GM12874 (cell line): ENCODE data around the gene THOP1.

Experiments
- CTCF ChIP-seq: IDR thresholded peaks from 2 replicates; pipeline ENCODE4 v1.5.1; 2011; ENCODE audit warnings: low read depth, mild to moderate bottlenecking, control low read depth, low read length, moderate library complexity; ENCODE audit not compliant: insufficient read depth

The THOP1 gene

GRCh38 chr19:2764945-2765344 lies 20.4 kb upstream of the THOP1 start:
- TF ChIP-seq CTCF: no peak

GRCh38 chr19:2765376-2765775 lies 19.9 kb upstream of the THOP1 start:
- no peak for TF ChIP-seq CTCF

- TF ChIP-seq CTCF: no peak
These were observed 18.5 kb upstream of the THOP1 start for GRCh38 chr19:2766594-2767372.

- TF ChIP-seq CTCF: no peak
These were observed 17.6 kb upstream of the THOP1 start for GRCh38 chr19:2767688-2768087.

GRCh38 chr19:2768365-2769132 lies 16.8 kb upstream of the THOP1 start:
- TF ChIP-seq CTCF: no peak

- no peak for TF ChIP-seq CTCF
These were observed 16.1 kb upstream of the THOP1 start for GRCh38 chr19:2769218-2769617.

- no peak for TF ChIP-seq CTCF
These were observed 15.0 kb upstream of the THOP1 start for GRCh38 chr19:2770055-2771013.
